GM18511 (cell line): Measurements from ENCODE around the gene PAX2.
A peak's percentile ranks its signal among the peaks of the same experiment; 100 is the strongest.

Experiments used
- ATAC-seq: cut with Tn5 transposase; IDR thresholded peaks from one replicate; pipeline ENCODE4 v1.9.1; 2021; ENCODE audit warnings: mild to moderate bottlenecking, moderate library complexity; ENCODE audit not compliant: unreplicated experiment

PAX2 gene

GRCh38 chr10:100723770-100724530 lies 21.4 kb upstream of the PAX2 start:
- ATAC-seq: no peak

DNA sequence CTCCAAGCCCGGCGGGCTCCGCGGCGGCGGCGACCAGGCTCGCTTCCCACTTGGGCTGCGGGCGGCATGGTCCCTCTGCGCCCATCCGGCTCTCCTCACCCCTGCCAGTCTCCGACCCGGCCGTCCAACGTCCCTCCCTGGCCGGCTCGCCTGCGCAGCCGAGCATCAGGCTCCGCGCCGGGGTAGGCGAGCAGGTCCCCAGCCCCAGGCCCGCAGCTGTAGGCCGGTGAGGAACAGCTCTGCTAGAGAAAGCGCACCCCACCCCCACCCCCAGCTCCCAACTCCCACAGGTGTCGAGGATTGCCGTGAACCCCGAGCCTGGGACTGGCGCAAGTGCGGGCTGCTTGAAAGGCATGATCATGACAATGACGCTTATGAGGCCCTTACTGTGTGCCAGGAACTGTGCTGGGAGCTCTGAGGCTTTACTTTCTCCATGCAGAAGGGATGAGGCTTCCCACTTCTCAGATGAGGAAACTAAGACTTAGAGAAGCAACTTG lies 20.8 kb upstream of the PAX2 start:
- ATAC-seq: no peak

DNA sequence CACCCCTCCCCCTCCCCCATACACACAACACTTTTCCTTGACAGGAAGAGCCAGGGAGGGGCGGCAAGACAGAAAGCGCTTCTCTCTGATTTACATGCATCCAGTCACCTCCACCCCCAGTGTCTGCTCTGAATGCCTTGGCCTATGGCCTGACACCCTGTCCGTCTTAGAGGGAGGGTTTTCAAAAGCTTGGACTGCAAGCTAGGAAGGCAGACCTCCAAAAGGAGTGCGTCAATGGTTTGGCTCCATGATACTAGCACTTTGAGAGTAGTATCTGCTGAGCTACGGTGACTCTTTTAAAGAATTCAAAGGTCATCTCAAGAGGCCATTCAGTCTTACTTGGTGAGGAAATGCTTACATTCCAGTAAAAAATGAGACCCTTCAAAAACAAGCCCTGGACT lies 20.3 kb upstream of the PAX2 start:
- no peak for ATAC-seq

DNA sequence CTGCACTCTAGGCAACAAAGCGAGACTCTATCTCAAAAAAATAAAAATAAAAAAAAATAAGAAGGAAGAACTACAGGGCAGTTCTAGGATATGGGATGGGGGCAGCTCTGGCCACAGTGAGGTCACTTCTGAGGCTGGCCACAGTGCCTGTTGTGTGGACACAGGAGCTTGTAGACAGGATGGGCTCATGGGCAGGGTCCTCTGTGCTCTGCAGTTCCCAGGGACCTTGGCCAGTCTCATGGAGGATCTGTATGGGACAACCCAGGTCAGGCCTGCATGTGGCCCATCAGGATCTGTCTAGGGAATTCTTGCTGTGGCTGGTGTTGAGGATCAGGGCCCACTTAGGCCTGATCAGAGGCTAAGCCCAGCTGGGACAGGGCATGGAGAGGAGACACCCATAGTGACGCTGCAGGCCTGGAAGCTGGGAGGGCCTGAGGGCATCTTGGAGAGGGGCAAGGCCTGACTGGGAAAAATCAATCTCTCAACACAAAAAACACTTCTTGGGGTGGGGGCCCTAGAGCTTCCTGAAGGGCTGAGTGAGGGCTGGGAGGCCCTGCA lies 19.4 kb upstream of the PAX2 start:
- ATAC-seq: no peak

DNA sequence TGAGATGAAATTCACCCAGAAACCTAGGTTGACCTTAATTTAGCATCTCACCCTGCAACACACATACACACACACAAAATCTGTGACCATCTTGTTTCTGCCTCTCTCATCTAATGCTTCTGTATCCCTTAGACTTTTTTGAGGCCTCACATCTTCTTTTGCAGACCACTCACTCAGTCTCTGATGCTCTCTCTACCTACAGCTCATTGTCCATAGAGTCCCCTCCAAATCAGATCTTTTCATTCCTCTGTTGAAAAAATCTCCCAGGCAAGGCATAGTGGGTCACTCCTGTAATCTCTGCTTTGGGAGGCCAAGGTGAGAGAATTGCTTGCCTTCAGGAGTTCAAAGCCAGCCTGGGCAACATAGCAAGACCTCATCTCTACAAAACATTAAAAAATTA lies 17.6 kb upstream of the PAX2 start:
- ATAC-seq: no peak

GRCh38 chr10:100728928-100729861 lies 16.2 kb upstream of the PAX2 start:
- ATAC-seq: no peak

DNA sequence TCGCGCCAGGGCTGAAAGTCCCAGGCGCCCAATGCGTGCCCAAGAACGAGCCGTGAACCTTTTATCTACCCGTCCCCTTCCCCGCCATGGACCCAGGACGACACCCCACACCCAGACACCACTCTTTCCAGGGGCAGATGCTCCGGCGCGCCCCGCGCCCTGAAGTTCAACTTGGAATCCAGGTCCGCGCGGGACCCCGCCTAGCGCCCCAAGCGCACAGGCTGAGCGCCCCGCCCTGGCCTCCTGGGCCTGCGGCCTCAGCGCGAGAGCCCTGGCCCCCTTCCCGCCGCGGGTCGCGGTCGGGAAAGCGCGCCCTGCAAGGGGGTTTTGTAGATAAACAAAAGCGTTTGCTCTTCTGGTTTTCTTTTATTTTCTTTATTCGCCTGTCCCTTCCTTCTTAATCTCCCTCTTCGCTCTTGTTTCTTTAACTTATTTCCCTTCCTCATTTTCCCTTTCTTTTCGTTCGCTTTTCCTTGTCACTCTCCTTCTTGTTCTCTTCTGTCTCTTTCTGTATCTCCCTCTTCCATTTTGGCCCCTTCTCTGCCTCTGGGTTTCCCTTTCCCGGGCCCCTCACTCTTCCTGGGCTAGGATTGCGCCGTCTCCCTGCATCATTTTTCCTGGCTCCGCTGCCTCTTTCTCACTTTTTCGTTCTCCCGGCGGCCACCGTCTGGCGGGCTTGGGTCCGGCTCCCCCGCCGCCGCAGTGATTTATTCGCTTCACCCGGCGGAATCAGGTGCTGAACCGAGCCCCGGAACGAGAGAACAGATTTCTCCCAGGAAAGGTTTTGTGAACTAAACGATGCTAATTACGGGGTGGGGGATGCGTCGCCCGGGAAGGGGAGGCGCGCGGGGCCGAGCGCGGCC lies 15.3 kb upstream of the PAX2 start:
- no peak for ATAC-seq

DNA sequence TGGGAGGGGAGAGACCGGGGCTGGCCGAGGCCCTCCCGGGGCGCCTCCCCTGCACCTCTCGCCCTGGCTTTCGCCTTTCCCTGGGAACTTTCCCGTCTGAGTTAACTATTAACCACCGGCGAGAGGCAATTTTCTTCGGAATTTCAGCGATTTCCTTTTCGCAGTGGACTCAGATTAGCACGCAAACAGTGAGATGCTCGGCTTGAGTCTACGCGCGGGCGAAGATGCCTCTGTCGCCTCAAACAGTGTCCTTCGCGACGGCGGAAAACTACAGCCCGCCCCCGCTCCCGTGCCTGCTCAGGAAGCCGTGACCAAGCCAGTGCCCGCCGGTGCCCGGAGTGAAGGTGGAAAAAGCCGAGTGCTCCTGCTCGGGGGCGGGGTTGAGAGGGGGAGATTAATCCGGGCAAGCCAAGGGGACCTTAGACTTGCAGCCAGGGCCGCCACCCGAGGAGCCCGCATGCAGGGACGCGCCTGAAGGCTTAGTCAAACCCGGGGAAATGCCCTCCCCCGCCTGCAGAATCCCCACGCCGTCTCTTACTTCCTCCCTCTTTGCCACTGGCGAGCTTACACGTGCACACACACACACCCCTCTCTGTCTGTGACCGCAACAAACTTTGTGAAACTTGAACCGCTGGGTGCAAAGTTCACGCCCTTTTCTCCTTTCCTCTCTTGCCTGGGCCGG lies 14.5 kb upstream of the PAX2 start:
- peak; percentile 64 for ATAC-seq

DNA sequence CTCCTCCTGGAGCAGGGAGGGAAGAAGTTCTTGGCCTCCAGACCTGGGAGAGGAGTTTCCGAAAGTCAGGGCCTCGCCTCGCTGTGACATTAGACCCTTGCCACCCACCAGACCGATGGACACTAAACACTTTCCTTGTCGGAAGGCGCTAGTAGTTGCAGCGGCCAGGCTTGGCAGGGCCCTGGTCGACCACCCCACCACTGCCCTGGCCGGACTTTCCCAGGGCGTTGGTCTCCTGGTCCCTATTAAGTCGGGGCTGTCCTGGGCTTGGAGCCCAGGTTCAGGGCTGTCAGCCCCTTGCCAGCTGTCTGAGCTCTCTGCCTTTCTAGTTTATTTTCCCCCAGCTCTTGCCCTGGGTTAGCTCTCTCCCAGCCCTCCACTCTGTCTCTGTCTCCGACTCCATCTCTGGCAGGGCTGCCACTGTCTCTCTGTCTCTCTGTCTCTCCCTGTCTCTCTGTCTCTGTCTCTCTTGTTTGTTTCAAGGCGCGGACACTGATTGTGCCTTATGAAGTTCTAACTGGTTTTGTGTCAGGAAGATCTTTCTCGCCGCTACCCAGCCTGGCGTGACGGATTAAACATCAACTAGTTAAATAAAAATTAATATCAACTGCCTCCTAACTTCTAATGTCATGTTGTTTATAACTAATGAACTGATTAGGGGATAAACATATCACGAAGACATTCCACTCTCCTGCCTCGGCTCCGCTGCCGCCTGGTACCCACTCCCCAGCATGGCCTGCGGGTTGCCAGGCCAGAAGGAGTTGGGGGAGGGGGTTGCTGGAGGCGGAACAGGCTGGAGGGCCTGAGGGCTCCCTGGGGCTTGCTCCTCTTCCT lies 13.8 kb upstream of the PAX2 start:
- peak; percentile 4 for ATAC-seq

- no peak for ATAC-seq
These were observed 13.2 kb upstream of the PAX2 start for GRCh38 chr10:100732241-100732596.

- no peak for ATAC-seq
These were observed 12.1 kb upstream of the PAX2 start for GRCh38 chr10:100733329-100733728.

GRCh38 chr10:100734295-100735086 lies 10.9 kb upstream of the PAX2 start:
- ATAC-seq: no peak

- no peak for ATAC-seq
These were observed 10.4 kb upstream of the PAX2 start for GRCh38 chr10:100735087-100735336.

DNA sequence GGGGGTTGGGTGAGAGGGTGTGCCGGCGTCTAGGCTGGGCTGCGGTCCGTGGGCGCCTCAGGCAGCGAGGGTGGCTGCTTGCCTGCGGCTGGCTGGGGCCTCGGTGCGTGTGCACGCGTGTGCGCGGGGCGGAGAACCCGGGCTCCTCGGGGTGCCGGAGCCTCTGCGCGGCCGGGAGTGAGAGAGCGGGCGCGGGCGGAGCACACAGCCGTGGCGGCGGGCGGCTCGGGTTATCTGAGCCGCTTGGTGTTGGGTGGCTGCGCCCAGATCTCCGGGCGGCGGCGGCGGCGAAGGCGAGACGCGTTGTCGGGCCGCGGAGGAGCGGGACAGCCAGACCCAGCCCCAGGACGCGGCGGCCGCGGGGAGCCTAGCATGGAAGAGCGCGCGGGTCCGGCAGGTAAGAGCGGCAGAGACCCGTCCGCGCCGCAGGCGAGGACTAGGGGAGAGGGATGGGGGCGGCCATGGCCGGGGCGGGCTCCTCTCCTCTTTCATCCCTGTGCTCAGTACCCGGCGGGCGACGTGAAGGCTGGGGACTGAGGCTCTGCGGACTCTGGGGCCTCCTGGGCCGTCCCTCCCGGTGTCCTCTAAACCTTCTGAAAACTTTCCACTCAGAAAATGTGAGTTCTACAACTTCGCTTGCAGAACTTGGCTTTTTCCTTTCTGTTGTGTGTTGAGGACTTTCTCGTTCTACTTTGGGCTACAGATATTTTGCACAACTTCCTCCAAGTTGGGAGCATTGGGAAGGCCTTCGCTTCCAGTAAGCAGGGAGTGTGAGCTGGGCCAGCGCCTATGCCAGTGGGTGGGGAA lies 9.8 kb upstream of the PAX2 start:
- no peak for ATAC-seq

DNA sequence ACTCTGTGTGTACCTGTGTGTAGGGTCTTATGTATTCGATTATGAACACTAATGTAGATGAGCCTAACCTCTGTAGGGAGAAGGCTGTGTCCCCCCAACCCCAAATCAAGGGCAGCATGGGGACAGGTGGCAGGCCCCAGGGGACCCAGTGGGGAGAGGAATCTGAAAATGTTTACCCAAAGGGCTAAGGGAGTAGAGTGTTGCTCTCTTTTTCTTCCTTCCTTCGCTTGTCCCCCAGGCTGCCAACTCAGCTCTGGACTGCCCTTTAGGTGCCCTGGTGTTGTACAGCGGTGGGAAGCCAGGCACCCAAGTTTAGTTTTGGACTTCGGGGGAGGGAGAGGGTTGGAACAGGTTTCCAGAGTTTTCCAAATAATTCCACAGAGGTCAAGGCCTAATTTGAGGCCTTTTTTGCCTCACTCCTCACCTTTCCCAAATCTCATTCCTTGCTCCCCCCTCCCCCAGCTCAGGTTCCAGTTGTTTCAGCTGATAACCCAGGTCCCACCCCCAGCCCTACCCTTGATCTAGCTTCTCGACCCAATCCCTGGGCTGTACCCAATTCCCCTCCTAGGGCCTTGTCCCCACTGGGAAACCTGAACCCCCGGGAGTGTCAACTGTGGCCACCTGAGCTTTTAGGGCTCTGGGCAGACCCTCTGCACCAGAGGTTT lies 9.1 kb upstream of the PAX2 start:
- no peak for ATAC-seq

DNA sequence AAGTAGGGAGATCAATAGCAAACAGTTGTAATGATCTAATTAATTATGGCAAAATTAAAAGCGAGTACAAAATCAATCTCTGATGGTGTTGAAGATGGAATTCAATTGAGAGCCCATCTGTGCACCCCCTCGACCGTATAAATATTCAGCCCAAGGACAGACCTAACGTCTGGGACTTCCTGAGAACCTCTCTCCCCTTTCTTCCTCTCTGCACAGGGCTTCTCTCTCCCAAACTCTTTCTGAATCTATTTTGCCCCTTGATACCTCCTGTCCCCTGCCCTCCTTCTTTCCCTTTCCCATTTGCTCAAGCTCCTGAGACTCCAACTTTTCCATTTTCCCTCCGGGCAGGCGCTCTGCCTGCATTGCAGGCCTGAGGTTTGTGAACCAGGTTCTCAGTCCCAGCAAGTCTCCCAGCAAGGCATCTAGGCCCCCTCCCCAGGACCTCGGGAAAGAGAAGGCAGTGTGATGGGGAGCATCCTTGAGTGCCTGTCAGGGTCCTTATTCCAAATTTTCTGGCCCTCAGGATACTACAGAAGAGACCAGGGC lies 8.5 kb upstream of the PAX2 start:
- ATAC-seq: no peak

- ATAC-seq: no peak
These were observed 7.9 kb upstream of the PAX2 start for GRCh38 chr10:100737355-100738054.
